ENCODE results near the gene DOCK8. TPM values are rescaled to one million over a fixed set of nuclear protein-coding genes. Genes with fewer than 3 reads are reported as not detected.
A peak's percentile ranks its signal among the peaks of the same experiment; 100 is the strongest.

DOCK8 gene
- total and polyA plus RNA-seq, 2 experiments from 2014 or later = 0.94 to 1.2 TPM

GRCh38 chr9:296411-296810, 81.7 kb downstream of the DOCK8 start (continued):
- TF ChIP-seq ZNF114 (CRISPR knock-in tag; IDR thresholded peaks at IDR 0.05) = no peak
- TF ChIP-seq CTCF (conservative IDR thresholded peaks at IDR 0.05; ENCODE audit: low read depth in 2 of 2) = no peak
- no peak for TF ChIP-seq NANOG (IDR thresholded peaks at IDR 0.05; ENCODE audit: borderline replicate concordance)

GRCh38 chr9:297104-297972, 82.7 kb downstream of the DOCK8 start:
- Mint-ChIP-seq H3K4me1 (no peaks in the 10 kb centered on the region), H3K27me3 (ENCODE audit: insufficient read depth, low read depth, poor library complexity) (no peaks in the 10 kb centered on the region), H3K36me3 (ENCODE audit: low read depth) (no peaks in the 10 kb centered on the region), H3K27ac (no peak overlapping the region), H3K4me3 (no peak overlapping the region), H3K9me3 (no peaks in the 10 kb centered on the region; the same call in 2 of the 3 replicates)
- no peaks in the 10 kb centered on the region for H3K9me2 ChIP-seq (ENCODE audit: insufficient read depth)
- no peak for DNase-seq (ENCODE audit: low spot score)
- H3K4me3 ChIP-seq = no peak overlapping the region
- H3K4me2 ChIP-seq = no peak overlapping the region
- no peak overlapping the region for H3K27ac ChIP-seq (ENCODE audit: low read depth)
- no peaks in the 10 kb centered on the region for H4K20me1 ChIP-seq (replicated peaks; ENCODE audit: insufficient read depth)
- H3K36me3 ChIP-seq (ENCODE audit: insufficient read depth) = no peaks in the 10 kb centered on the region
- H3K4me1 ChIP-seq (ENCODE audit: insufficient read depth) = no peaks in the 10 kb centered on the region
- H2AFZ ChIP-seq = peak overlapping the region; percentile 32; the same call in 1 of the 2 replicates
- H3K79me2 ChIP-seq (replicated peaks; ENCODE audit: insufficient read depth) = no peaks in the 10 kb centered on the region
- no peak for ATAC-seq
- no peaks in the 10 kb centered on the region for H3K27me3 ChIP-seq (ENCODE audit: insufficient read depth)
- H3F3A ChIP-seq (replicated peaks; ENCODE audit: low read depth) = no peaks in the 10 kb centered on the region
- TF ChIP-seq POLR2AphosphoS5 (IDR thresholded peaks at IDR 0.05; ENCODE audit: low read depth) (no peak), EZH2phosphoT487 (IDR thresholded peaks at IDR 0.05; ENCODE audit: unreplicated experiment) (no peak), ZNF331 (CRISPR knock-in tag; IDR thresholded peaks at IDR 0.05; ENCODE audit: low read depth) (no peak), EZH2 (IDR thresholded peaks at IDR 0.05; ENCODE audit: low read depth, unreplicated experiment) (no peak), JUNB (IDR thresholded peaks at IDR 0.05; ENCODE audit: unreplicated experiment) (no peak), CTCF (conservative IDR thresholded peaks at IDR 0.05; ENCODE audit: low read depth in 2 of 2) (no peak), ZNF462 (CRISPR knock-in tag; IDR thresholded peaks at IDR 0.05) (no peak), STAT1 (IDR thresholded peaks at IDR 0.05; ENCODE audit: unreplicated experiment) (no peak)

All from GM23338 (cell line).